PC-9 (cell line): Measurements from ENCODE around the gene OR2V1.

Experiments
- CTCF ChIP-seq: fragments of 200-600 bp; sonication (generic); conservative IDR thresholded peaks from 2 replicates; pipeline ENCODE4 v1.6.1; 2017; ENCODE audit warnings: mixed run types, antibody characterized with exemption, mild to moderate bottlenecking, moderate library complexity
- EZH2 ChIP-seq: fragments of 200-600 bp; sonication (generic); IDR thresholded peaks from 2 replicates; pipeline ENCODE4 v1.8.0; 2017; ENCODE audit warnings: antibody characterized with exemption, low read depth

DNA sequence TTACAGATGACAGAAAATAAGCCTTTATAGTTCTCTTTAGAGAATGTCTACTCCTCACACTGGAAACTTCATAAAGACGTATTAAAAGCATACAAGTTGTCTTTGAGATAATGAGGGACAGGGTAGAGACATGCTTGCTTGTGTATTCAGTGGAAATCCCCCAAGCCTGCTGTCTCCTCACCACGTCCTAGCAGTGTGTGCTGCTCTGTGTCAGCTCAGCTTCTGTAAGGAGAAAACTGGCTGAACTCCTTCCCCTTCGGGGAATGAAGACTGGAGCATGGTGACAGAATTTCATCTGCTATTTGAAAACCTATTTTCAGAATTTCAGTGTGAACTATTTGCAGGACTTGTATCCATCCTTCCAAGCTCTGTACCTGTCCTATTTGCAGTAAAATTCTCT, 25.8 kb upstream of the OR2V1 start:
- no peak for TF ChIP-seq CTCF
- no peak for TF ChIP-seq EZH2
